Activated T-cell treated with anti-CD3 and anti-CD28 coated beads, Interleukin-2, amount 50 U/mL, for 72 hours (primary cell): Measurements from ENCODE around the gene TMPRSS3. TPM values are rescaled to one million over a fixed set of nuclear protein-coding genes. Genes with fewer than 3 reads are reported as not detected.

Source experiments
- ATAC-seq, 2 donors: fragments of 150-1000 bp; cut with Tn5 transposase; replicated peaks in 1 of 2; 2 replicates each; pipeline ENCODE4 v1.10.0; 2021; ENCODE audit warnings: moderate library complexity in 2 of 2, mild to moderate bottlenecking in 1 of 2
- DNase-seq, 2 donors: peaks; one replicate each; pipeline ENCODE4 v3.0.0; 2021 to 2022; ENCODE audit warnings: mixed read lengths in 1 of 2
- H3K27ac Mint-ChIP-seq: one replicate; pipeline ENCODE4 v1.8.0; 2022; ENCODE audit warnings: mild to moderate bottlenecking, moderate library complexity, mixed read lengths
- H3K27me3 Mint-ChIP-seq: one replicate; pipeline ENCODE4 v1.8.0; 2022; ENCODE audit warnings: low read depth, mixed read lengths
- H3K36me3 Mint-ChIP-seq, 2 donors: one replicate each; pipeline ENCODE4 v1.8.0; 2022; ENCODE audit warnings: mixed read lengths in 2 of 2, mild to moderate bottlenecking in 1 of 2; ENCODE audit not compliant: insufficient read depth in 2 of 2
- H3K4me1 Mint-ChIP-seq: one replicate; pipeline ENCODE4 v1.8.0; 2022; ENCODE audit warnings: low read depth, mixed read lengths
- H3K4me3 Mint-ChIP-seq, 2 donors: one replicate each; pipeline ENCODE4 v1.8.0; 2022; ENCODE audit warnings: mild to moderate bottlenecking in 2 of 2, mixed read lengths in 2 of 2, moderate library complexity in 2 of 2
- H3K9me3 Mint-ChIP-seq, 2 donors: one replicate each; pipeline ENCODE4 v1.8.0; 2022; ENCODE audit warnings: mixed read lengths in 2 of 2
- total RNA-seq, 2 donors: library from RNA; stranded (reverse); gene quantifications; one replicate each; pipeline ENCODE4 v1.2.3, GENCODE V29; 2022

The TMPRSS3 gene
- total RNA-seq, 2 donors from 2014 or later: 57.1 to 91.9 TPM

GRCh38 chr21:42377951-42378340, 17.9 kb downstream of the TMPRSS3 start:
- Mint-ChIP-seq H3K9me3 (peaks cover 7 to 13% of the 10 kb centered on the region in 2 donors), H3K27ac (peak overlapping the region; percentile 48), H3K27me3 (no peaks in the 10 kb centered on the region), H3K4me3 (no peak overlapping the region), H3K36me3 (peaks cover 20 to 21% of the 10 kb centered on the region in 2 donors), H3K4me1 (peaks cover 31% of the 10 kb centered on the region)
- ATAC-seq (no peak), DNase-seq (no peak)

- peaks cover 16 to 20% of the 10 kb centered on the region in 2 donors for H3K36me3 Mint-ChIP-seq
- peaks cover 4 to 9% of the 10 kb centered on the region in 2 donors for H3K9me3 Mint-ChIP-seq
- peak overlapping the region; percentile 48 for H3K27ac Mint-ChIP-seq
Observed at GRCh38 chr21:42377211-42377950, 18.5 kb downstream of the TMPRSS3 start.

DNA sequence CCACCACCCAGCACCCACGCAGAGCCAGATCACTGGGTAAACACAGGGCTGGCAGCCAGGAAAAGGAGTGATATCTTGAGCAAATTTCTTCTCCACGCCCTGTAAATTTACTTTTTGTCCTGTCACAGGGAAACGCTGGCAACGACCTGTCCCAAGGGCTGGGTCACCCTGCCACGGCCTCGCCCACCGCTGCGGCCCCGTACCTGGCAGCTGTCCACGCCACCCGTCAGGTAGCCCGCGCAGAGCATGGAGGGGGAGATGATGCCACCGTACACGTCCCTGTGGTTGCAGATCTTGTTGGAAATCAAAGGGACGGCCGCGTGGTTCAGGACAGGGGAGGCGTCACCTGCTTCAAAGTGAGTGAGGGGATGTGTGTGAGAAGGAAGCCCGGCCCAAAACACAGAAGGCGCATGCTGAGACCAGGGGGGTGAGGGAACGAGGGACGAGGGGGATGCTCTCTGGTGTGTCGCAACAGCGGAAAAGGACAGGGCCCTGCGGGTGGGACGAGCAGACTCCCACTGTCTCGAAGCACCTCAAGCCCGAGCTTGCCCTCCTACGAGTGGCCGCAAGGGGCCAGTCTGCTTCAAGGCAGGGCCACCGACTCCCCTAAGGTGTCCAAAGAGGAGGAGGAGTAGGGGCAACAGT, 19.4 kb downstream of the TMPRSS3 start:
- Mint-ChIP-seq H3K4me1 (peaks cover 43% of the 10 kb centered on the region), H3K36me3 (peaks cover 11 to 20% of the 10 kb centered on the region in 2 donors), H3K4me3 (peak overlapping the region in 1 of 2 donors; percentile 37), H3K9me3 (peaks cover under 1% of the 10 kb centered on the region in 2 donors), H3K27me3 (no peaks in the 10 kb centered on the region), H3K27ac (no peak overlapping the region)
- DNase-seq (no peak), ATAC-seq (no peak)

More at GRCh38 chr21:42377211-42377950, 18.5 kb downstream of the TMPRSS3 start:
- no peak overlapping the region for H3K4me3 Mint-ChIP-seq
- H3K4me1 Mint-ChIP-seq: peaks cover 37% of the 10 kb centered on the region
- no peaks in the 10 kb centered on the region for H3K27me3 Mint-ChIP-seq
- no peak for ATAC-seq
- no peak for DNase-seq

DNA sequence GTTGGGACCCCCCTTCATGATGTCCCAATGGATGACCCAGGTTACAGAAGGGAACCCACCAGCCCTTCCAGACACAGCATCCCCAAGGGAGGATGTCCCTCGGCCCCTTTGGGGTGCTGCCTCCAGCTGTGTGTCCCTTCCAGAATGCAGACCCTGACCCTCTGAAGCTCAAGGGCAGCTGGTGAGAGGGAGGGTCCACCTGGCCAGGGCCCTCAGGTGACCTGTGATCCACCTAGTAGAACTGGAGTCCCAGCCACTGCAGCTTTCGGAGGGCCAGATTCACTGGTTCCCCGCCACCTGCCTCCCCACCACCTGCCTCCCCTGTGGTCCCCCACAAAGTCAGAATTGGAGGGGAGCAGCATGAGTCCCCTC, 19.9 kb downstream of the TMPRSS3 start:
- peaks cover 9 to 23% of the 10 kb centered on the region in 2 donors for H3K36me3 Mint-ChIP-seq
- ATAC-seq (no peak), DNase-seq (no peak)
- peak overlapping the region; percentile 75 for H3K4me3 Mint-ChIP-seq
- no peak overlapping the region for H3K27ac Mint-ChIP-seq
- peaks cover 46% of the 10 kb centered on the region for H3K4me1 Mint-ChIP-seq
- H3K27me3 Mint-ChIP-seq: no peaks in the 10 kb centered on the region
- no peaks in the 10 kb centered on the region for H3K9me3 Mint-ChIP-seq

DNA sequence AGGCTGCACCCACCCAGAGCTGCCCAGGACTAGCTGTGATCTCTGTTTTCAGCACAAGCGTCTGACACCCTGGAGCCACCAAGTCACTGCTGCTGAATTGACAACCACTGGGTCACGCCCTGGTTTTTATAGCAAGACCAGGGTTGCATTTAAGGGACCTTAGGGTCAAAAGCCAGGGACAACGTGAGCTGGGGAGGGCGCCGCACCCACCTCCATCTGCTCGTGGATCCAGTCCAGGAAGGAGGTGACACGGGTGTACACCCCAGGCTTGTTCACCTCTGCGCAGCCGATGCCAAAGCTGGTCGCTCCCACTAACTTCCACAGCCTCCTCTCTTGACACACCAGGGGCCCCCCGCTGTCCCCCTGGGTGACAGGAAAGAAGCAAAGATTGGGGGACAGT, 20.3 kb downstream of the TMPRSS3 start:
- Mint-ChIP-seq H3K4me3 (peak overlapping the region; percentile 75), H3K27me3 (no peaks in the 10 kb centered on the region), H3K4me1 (peaks cover 50% of the 10 kb centered on the region), H3K9me3 (no peaks in the 10 kb centered on the region), H3K36me3 (peaks cover 9 to 26% of the 10 kb centered on the region in 2 donors), H3K27ac (peak overlapping the region; percentile 95)
- no peak for ATAC-seq
- DNase-seq: no peak

- Mint-ChIP-seq H3K9me3 (no peaks in the 10 kb centered on the region), H3K27ac (peak overlapping the region; percentile 95), H3K27me3 (no peaks in the 10 kb centered on the region), H3K4me1 (peaks cover 52% of the 10 kb centered on the region), H3K36me3 (peaks cover 9 to 26% of the 10 kb centered on the region in 2 donors), H3K4me3 (peak overlapping the region; percentile 75)
- DNase-seq (no peak), ATAC-seq (peak; percentile 39 to 48)
Observed at GRCh38 chr21:42374864-42375499, 20.9 kb downstream of the TMPRSS3 start.

DNA sequence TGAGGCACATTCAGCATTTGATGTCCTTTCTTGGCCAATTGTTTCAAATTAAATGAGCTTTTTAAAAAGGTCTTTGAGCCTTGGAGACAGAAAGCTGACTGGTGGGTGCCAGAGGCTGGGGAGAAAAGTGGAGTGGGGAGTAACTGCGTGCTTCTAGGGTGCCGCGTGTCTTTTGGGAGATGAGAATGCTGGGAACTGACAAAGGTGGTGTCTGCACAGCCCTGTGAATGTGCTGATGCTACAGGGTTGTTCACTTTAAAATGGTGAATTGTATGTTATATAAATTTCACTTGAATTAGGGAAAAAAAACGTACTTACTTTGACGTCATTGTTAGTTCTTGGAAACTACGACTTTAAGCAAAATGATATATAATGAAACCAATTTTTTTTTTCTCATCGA, 21.4 kb downstream of the TMPRSS3 start:
- peak; percentile 40 to 52 for ATAC-seq
- Mint-ChIP-seq H3K9me3 (no peaks in the 10 kb centered on the region), H3K4me3 (peak overlapping the region; percentile 68 to 75), H3K27ac (peak overlapping the region; percentile 95), H3K36me3 (peaks cover 9 to 26% of the 10 kb centered on the region in 2 donors), H3K27me3 (no peaks in the 10 kb centered on the region), H3K4me1 (peaks cover 52% of the 10 kb centered on the region)
- DNase-seq: peak in 1 of 2 donors; percentile 17

DNA sequence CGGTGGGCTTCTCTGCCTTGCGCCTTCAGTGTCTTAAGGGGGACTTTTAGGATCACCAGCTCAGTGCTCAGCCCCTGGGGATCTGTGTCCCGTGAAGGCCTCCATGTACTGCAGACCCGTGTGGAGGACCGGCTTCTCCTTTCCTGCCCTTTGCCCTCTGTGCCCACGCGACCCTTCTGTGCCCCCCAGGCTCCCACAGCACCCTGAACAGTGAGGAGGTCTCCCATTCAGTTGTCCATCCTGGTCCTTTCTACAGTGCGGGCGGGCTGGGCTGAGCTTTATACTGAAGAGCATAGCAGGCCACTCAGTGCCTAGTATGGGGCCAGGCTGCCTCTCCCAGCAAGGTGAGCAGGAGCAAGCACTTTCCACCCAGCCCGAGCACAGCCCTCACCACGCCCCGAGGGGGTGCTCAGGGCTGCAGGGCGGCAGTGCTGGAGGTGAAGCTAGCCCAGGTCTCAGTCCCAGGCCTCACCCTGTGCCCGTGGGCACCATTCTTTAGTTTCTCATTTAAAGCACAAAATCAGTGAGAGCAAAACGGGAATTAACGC, 21.9 kb downstream of the TMPRSS3 start:
- peak overlapping the region; percentile 95 for H3K27ac Mint-ChIP-seq
- H3K4me3 Mint-ChIP-seq: peak overlapping the region; percentile 68 to 75
- peak; percentile 4 to 6 for ATAC-seq
- no peaks in the 10 kb centered on the region for H3K9me3 Mint-ChIP-seq
- peaks cover 56% of the 10 kb centered on the region for H3K4me1 Mint-ChIP-seq
- H3K27me3 Mint-ChIP-seq: no peaks in the 10 kb centered on the region
- H3K36me3 Mint-ChIP-seq: peaks cover 9 to 30% of the 10 kb centered on the region in 2 donors
- DNase-seq: no peak

DNA sequence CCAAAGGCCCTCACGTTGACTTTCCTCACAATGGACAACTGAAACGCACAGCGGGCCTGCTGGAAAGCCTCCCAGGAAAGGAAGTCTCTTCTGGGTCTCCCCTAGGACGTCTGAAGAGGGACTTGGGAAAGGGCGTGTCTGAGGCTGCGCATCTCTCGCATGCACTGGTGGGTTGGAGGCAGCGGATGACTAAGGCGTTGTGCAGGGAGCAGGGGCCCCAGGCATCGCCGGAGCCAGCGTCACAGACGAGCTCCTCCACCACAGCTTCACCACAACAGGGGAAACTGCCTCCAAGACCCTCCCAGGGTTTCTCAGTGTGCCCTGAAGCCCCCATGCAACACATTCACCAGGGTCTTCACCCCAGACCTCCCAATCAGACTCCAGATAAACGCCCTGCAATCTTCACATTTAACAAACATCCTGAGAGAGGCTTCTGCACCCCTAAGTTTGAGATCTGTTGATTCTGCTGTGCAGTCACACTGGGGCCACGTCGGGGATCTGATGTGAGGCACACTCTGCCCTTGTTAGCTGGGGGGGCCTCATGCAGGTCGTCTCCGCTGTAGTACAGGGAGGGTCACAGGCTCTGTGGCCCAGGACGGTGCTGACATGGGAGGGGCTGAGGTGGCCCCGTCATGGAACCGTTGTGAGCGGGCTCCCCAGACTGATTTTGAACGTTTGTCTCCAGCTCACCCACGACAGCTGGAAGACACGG, 22.5 kb downstream of the TMPRSS3 start:
- Mint-ChIP-seq H3K4me3 (peak overlapping the region; percentile 62 to 75), H3K27ac (peak overlapping the region; percentile 82), H3K9me3 (no peaks in the 10 kb centered on the region), H3K36me3 (peaks cover 9 to 32% of the 10 kb centered on the region in 2 donors), H3K27me3 (no peaks in the 10 kb centered on the region), H3K4me1 (peaks cover 62% of the 10 kb centered on the region)
- peak; percentile 78 for ATAC-seq
- DNase-seq: peak; percentile 65 to 74

GRCh38 chr21:42370894-42371654, 24.8 kb downstream of the TMPRSS3 start:
- Mint-ChIP-seq H3K4me1 (peaks cover 74% of the 10 kb centered on the region), H3K27ac (peak overlapping the region; percentile 24), H3K27me3 (no peaks in the 10 kb centered on the region), H3K4me3 (peak overlapping the region; percentile 7 to 75), H3K36me3 (peaks cover 3 to 31% of the 10 kb centered on the region in 2 donors), H3K9me3 (no peaks in the 10 kb centered on the region)
- DNase-seq (no peak), ATAC-seq (no peak)

DNA sequence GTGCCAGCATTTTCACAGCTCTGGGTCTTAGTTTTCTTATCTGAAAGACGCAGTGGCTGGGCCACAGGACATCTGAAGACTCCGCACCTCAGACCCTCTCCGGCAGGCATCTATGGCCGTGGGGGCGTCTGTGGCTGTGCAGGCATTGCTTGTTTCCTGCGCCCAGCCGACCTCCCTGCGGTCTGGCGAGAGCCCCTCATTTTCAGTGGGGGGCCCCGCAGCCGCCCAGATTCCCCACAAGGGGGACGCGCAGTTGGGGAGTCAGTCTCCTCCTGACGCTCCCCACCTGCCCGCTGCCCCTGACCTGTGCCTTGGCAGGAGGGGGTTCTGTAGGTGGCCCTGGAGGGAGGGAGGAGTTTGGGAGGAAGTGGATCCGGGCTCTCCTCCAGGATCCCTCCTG, 26.0 kb downstream of the TMPRSS3 start:
- no peaks in the 10 kb centered on the region for H3K27me3 Mint-ChIP-seq
- H3K27ac Mint-ChIP-seq: no peak overlapping the region
- peaks cover 3 to 31% of the 10 kb centered on the region in 2 donors for H3K36me3 Mint-ChIP-seq
- H3K4me3 Mint-ChIP-seq: no peak overlapping the region
- DNase-seq: no peak
- ATAC-seq: no peak
- peaks cover 67% of the 10 kb centered on the region for H3K4me1 Mint-ChIP-seq
- H3K9me3 Mint-ChIP-seq: no peaks in the 10 kb centered on the region
